A549 (cell line): ENCODE results near the gene DCD.

Source experiments
- CTCF ChIP-seq: fragments of >200 bp; sonication (Bioruptor Twin); formaldehyde crosslinking; IDR thresholded peaks from 3 replicates; pipeline ENCODE4 v1.5.1; 2016
- E2F6 ChIP-seq: IDR thresholded peaks from 2 replicates; pipeline ENCODE4 v1.6.1; 2012; ENCODE audit warnings: low read depth, borderline replicate concordance
- FOSB ChIP-seq: fragments of 250-450 bp; sonication (Bioruptor Pico); IDR thresholded peaks from 2 replicates; pipeline ENCODE4 v1.5.0; 2020; ENCODE audit warnings: mild to moderate bottlenecking, moderate library complexity
- HEYL ChIP-seq: fragments of 250-450 bp; sonication (Bioruptor Pico); IDR thresholded peaks from 2 replicates; pipeline ENCODE4 v1.8.0; 2021; ENCODE audit warnings: mild to moderate bottlenecking, moderate library complexity
- JUN ChIP-seq, 2 experiments: fragments of >200 bp; sonication (Bioruptor Twin); formaldehyde crosslinking; IDR thresholded peaks; 2 replicates in 1 of 2; 3 replicates in 1 of 2; pipeline ENCODE4 v1.6.1; 2016 to 2017
- JUNB ChIP-seq: fragments of >200 bp; sonication (Bioruptor Twin); formaldehyde crosslinking; IDR thresholded peaks from 2 replicates; pipeline ENCODE4 v1.6.1; 2016
- MAX ChIP-seq: IDR thresholded peaks from 2 replicates; pipeline ENCODE4 v1.6.1; 2012
- MYC ChIP-seq: IDR thresholded peaks from 2 replicates; pipeline ENCODE4 v1.6.1; 2012; ENCODE audit warnings: mild to moderate bottlenecking, inconsistent platforms, low read length, improper control_type of control experiment, borderline replicate concordance
- POLR2A ChIP-seq: IDR thresholded peaks from 2 replicates; pipeline ENCODE4 v1.6.1; 2012; ENCODE audit warnings: mild to moderate bottlenecking, low read length
- RAD21 ChIP-seq, 2 experiments: fragments of >200 bp in 1 of 2; sonication (Bioruptor Twin) in 1 of 2; formaldehyde crosslinking in 1 of 2; IDR thresholded peaks in 1 of 2; conservative IDR thresholded peaks in 1 of 2; 2 replicates in 1 of 2; 3 replicates in 1 of 2; pipeline ENCODE4 v1.6.1; 2012 to 2018; ENCODE audit warnings: inconsistent platforms in 1 of 2
- RCOR1 ChIP-seq: fragments of 150-350 bp; IDR thresholded peaks from 2 replicates; pipeline ENCODE4 v1.6.1; 2014; ENCODE audit warnings: antibody characterized with exemption, low read length, low read depth
- RFX5 ChIP-seq: fragments of 450-650 bp; IDR thresholded peaks from 2 replicates; pipeline ENCODE4 v1.7.1; 2014; ENCODE audit warnings: antibody characterized with exemption, mild to moderate bottlenecking, moderate library complexity
- ZFP36 ChIP-seq: fragments of 450-650 bp; IDR thresholded peaks from 2 replicates; pipeline ENCODE4 v1.6.1; 2014; ENCODE audit warnings: borderline replicate concordance; ENCODE audit not compliant: partially characterized antibody

- TF ChIP-seq POLR2A (no peak), MAX (no peak), JUNB (no peak), FOSB (CRISPR knock-in tag) (no peak), JUN (IDR thresholded peaks at IDR 0.05) (no peak), MYC (no peak), ZFP36 (no peak), HEYL (CRISPR knock-in tag) (no peak), RCOR1 (no peak), RFX5 (no peak), CTCF (peak; percentile 66), RAD21 (conservative IDR thresholded peaks at IDR 0.05 in 1 of 2, IDR thresholded peaks at IDR 0.05 in 1 of 2) (peak; percentile 33 to 43; a peak in 3 of 5 replicates), E2F6 (no peak)
Observed at GRCh38 chr12:54603173-54603814, 44.9 kb downstream of the DCD start.
